ENCODE measurements around the gene OBSCN.

Gene OBSCN

GRCh38 chr1:228393811-228394570, 186.1 kb downstream of the OBSCN start:
- peak; percentile 37 for DNase-seq

- peak; percentile 40 for DNase-seq
These were observed 186.9 kb downstream of the OBSCN start for GRCh38 chr1:228394571-228395394.

- DNase-seq: peak; percentile 35
These were observed 189.2 kb downstream of the OBSCN start for GRCh38 chr1:228396770-228397662.

GRCh38 chr1:228397966-228398365, 190.1 kb downstream of the OBSCN start:
- peak; percentile 21 for DNase-seq

GRCh38 chr1:228398741-228399461, 191.1 kb downstream of the OBSCN start:
- DNase-seq: peak; percentile 34

- no peak for DNase-seq
These were observed 191.8 kb downstream of the OBSCN start for GRCh38 chr1:228399531-228400236.

GRCh38 chr1:228400237-228400651, 192.4 kb downstream of the OBSCN start:
- DNase-seq: no peak

GRCh38 chr1:228400692-228401454, 193.0 kb downstream of the OBSCN start:
- DNase-seq: peak; percentile 18

- no peak for DNase-seq
These were observed 194.2 kb downstream of the OBSCN start for GRCh38 chr1:228401782-228402640.

GRCh38 chr1:228402641-228403025, 194.8 kb downstream of the OBSCN start:
- DNase-seq: no peak

- peak; percentile 31 for DNase-seq
These were observed 195.4 kb downstream of the OBSCN start for GRCh38 chr1:228403231-228403631.

- peak; percentile 28 for DNase-seq
These were observed 196.4 kb downstream of the OBSCN start for GRCh38 chr1:228404107-228404720.

GRCh38 chr1:228405200-228405978, 197.5 kb downstream of the OBSCN start:
- peak; percentile 44 for DNase-seq

- DNase-seq: no peak
These were observed 198.1 kb downstream of the OBSCN start for GRCh38 chr1:228405979-228406228.

- peak; percentile 21 for DNase-seq
These were observed 199.5 kb downstream of the OBSCN start for GRCh38 chr1:228407106-228408040.

GRCh38 chr1:228408041-228408868, 200.4 kb downstream of the OBSCN start:
- DNase-seq: peak; percentile 37
